Keratinocyte (primary cell): ENCODE results near the gene BANF2. TPM values are rescaled to one million over a fixed set of nuclear protein-coding genes. Genes with fewer than 3 reads are reported as not detected.

Source experiments
- DNase-seq: peaks from one replicate; pipeline ENCODE4 v3.0.0-alpha.2; 2011; ENCODE audit warnings: low read depth, missing footprints, low spot score
- FAIRE-seq: peaks from 2 replicates; lab custom pipeline; 2011; peaks lifted over from hg19 to GRCh38; lab: Jason Lieb, UNC
- H2AFZ ChIP-seq: 2 replicates; pipeline ENCODE4 v1.6.0; 2012; ENCODE audit warnings: low read length, control low read depth, inconsistent platforms; ENCODE audit not compliant: control insufficient read depth
- H3K27ac ChIP-seq: 2 replicates; pipeline ENCODE4 v1.5.1; 2011; ENCODE audit warnings: low read length; ENCODE audit not compliant: control insufficient read depth, insufficient read depth
- H3K27me3 ChIP-seq: 3 replicates; pipeline ENCODE4 v1.6.0; 2011; ENCODE audit warnings: low read length; ENCODE audit not compliant: control insufficient read depth, insufficient read depth; ENCODE audit errors: extremely low read depth
- H3K36me3 ChIP-seq, 2 experiments: 2 replicates in 1 of 2; 3 replicates in 1 of 2; pipeline ENCODE4 v1.5.1; 2011; ENCODE audit warnings: low read length in 2 of 2, mild to moderate bottlenecking in 1 of 2; ENCODE audit not compliant: control insufficient read depth in 2 of 2, insufficient read depth in 2 of 2; ENCODE audit errors: extremely low read depth in 1 of 2
- H3K4me1 ChIP-seq: 3 replicates; pipeline ENCODE4 v1.5.1; 2011; ENCODE audit warnings: low read length; ENCODE audit not compliant: control insufficient read depth, insufficient read depth; ENCODE audit errors: extremely low read depth
- H3K4me2 ChIP-seq: 3 replicates; pipeline ENCODE4 v1.6.0; 2011; ENCODE audit warnings: low read depth, low read length; ENCODE audit not compliant: control insufficient read depth, insufficient read depth; ENCODE audit errors: extremely low read depth
- H3K4me3 ChIP-seq, 3 experiments: fragments of 200-600 bp in 1 of 3; sonication (generic) in 1 of 3; 2 replicates in 2 of 3; 3 replicates in 1 of 3; pipeline ENCODE4 v1.5.1; 2011 to 2016; ENCODE audit warnings: low read length in 3 of 3, mild to moderate bottlenecking in 3 of 3, control low read depth in 2 of 3, inconsistent platforms in 1 of 3, low read depth in 1 of 3, mixed read lengths in 1 of 3, mixed run types in 1 of 3, moderate library complexity in 1 of 3; ENCODE audit not compliant: control insufficient read depth in 2 of 3, insufficient read depth in 2 of 3; ENCODE audit errors: extremely low read depth in 1 of 3
- H3K79me2 ChIP-seq: 2 replicates; pipeline ENCODE4 v1.6.0; 2012; ENCODE audit warnings: low read length; ENCODE audit not compliant: control insufficient read depth, insufficient read depth
- H3K9ac ChIP-seq: 3 replicates; pipeline ENCODE4 v1.6.0; 2011; ENCODE audit warnings: low read length; ENCODE audit not compliant: control insufficient read depth, insufficient read depth; ENCODE audit errors: extremely low read depth
- H3K9me1 ChIP-seq: 3 replicates; pipeline ENCODE4 v1.6.0; 2011; ENCODE audit warnings: low read length; ENCODE audit not compliant: control insufficient read depth, insufficient read depth; ENCODE audit errors: extremely low read depth
- H3K9me3 ChIP-seq: 2 replicates; pipeline ENCODE4 v1.5.1; 2012; ENCODE audit warnings: low read depth, low read length; ENCODE audit not compliant: control insufficient read depth
- H4K20me1 ChIP-seq: 3 replicates; pipeline ENCODE4 v1.6.0; 2011; ENCODE audit warnings: low read length; ENCODE audit not compliant: control insufficient read depth, insufficient read depth; ENCODE audit errors: extremely low read depth
- CTCF ChIP-seq, 3 experiments: IDR thresholded peaks in 1 of 3; conservative IDR thresholded peaks in 1 of 3; optimal IDR thresholded peaks in 1 of 3; 2 replicates in 2 of 3; 3 replicates in 1 of 3; pipeline versions ENCODE3 to v1.5.1; 2011; ENCODE audit warnings: low read length in 3 of 3, mild to moderate bottlenecking in 3 of 3, moderate library complexity in 2 of 3, control low read depth in 1 of 3, inconsistent platforms in 1 of 3; ENCODE audit not compliant: insufficient read depth in 2 of 3; ENCODE audit errors: extremely low read depth in 1 of 3
- EZH2 ChIP-seq: IDR thresholded peaks from one replicate; pipeline ENCODE4 v1.6.1; 2012; ENCODE audit warnings: inconsistent platforms, mild to moderate bottlenecking, low read length, moderate library complexity
- dilution Hi-C: fragments of 300-500 bp; cut with MboI; formaldehyde crosslinking; loops from one replicate; pipeline ENCODE4 v1.7.0; 2020; ENCODE audit warnings: low sequenced_read_pairs; ENCODE audit not compliant: extremely low pct_ligation_motif_present
- polyA plus RNA-seq, 5 experiments: library from polyadenylated mRNA; depleted of rRNA in 3 of 5; stranded (reverse) in 3 of 5; stranded (forward) in 1 of 5; unstranded in 1 of 5; fragments of >200 nt; gene quantifications; 1 replicate in 1 of 5; 2 replicates in 3 of 5; 3 replicates in 1 of 5; pipeline versions ENCODE4 v1.2.1 to v1.2.3, GENCODE V29; 2011 to 2012; ENCODE audit warnings: missing spikeins in 2 of 5, low read depth in 1 of 5, low replicate concordance in 1 of 5

The BANF2 gene
- polyA plus RNA-seq, 1 donor (not counting 4 experiments of a cell fraction or from before 2014, with no cell fraction given): not detected

- Histone ChIP-seq H3K4me2 (no peak overlapping the region), H3K79me2 (no peaks in the 10 kb centered on the region), H3K27ac (no peak overlapping the region), H3K4me1 (peaks cover 3% of the 10 kb centered on the region), H3K9me3 (no peaks in the 10 kb centered on the region), H3K4me3 (no peak overlapping the region), H3K36me3 (no peaks in the 10 kb centered on the region), H4K20me1 (no peaks in the 10 kb centered on the region), H3K27me3 (peaks cover 5% of the 10 kb centered on the region), H3K9me1 (peaks cover 2% of the 10 kb centered on the region), H2AFZ (no peak overlapping the region), H3K9ac (no peak overlapping the region)
- dilution Hi-C loops: no loop called here
- TF ChIP-seq EZH2 (no peak), CTCF (optimal IDR thresholded peaks at IDR 0.05 in 1 of 3, IDR thresholded peaks at IDR 0.05 in 1 of 3, conservative IDR thresholded peaks at IDR 0.05 in 1 of 3; ENCODE audit: extremely low read depth in 1 of 3, insufficient read depth in 2 of 3, low read length in 3 of 3) (no peak)
- FAIRE-seq: no peak
- DNase-seq: no peak
These were observed 52.7 kb downstream of the BANF2 start for GRCh38 chr20:17752459-17752858.

DNA sequence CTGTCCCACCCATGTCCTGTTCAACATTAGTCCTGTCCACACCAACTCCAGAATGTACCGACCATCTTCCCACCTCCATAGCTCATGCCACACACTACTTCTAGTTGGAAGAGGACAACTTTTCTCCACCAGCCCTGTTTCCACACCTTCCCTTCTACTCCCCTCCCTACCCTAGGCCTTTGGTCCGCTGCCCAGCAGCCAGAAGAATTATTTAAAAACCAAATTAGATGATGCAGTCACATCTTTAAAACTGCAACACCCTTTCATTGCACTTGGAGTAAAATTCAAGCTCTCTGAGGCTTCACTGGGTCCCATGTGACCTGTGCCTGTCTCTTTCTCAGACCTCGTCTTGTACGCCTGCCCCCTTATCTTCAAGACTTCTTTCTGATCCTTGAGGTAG lies 53.8 kb downstream of the BANF2 start:
- no peak overlapping the region for H2AFZ ChIP-seq
- no peak overlapping the region for H3K27ac ChIP-seq
- no peaks in the 10 kb centered on the region for H4K20me1 ChIP-seq
- FAIRE-seq (no peak), DNase-seq (no peak)
- H3K27me3 ChIP-seq: peaks cover 5% of the 10 kb centered on the region
- TF ChIP-seq EZH2 (no peak), CTCF (optimal IDR thresholded peaks at IDR 0.05 in 1 of 3, IDR thresholded peaks at IDR 0.05 in 1 of 3, conservative IDR thresholded peaks at IDR 0.05 in 1 of 3; ENCODE audit: extremely low read depth in 1 of 3, insufficient read depth in 2 of 3, low read length in 3 of 3) (no peak)
- H3K9ac ChIP-seq: no peak overlapping the region
- no peaks in the 10 kb centered on the region for H3K36me3 ChIP-seq
- no peaks in the 10 kb centered on the region for H3K9me3 ChIP-seq
- H3K79me2 ChIP-seq: no peaks in the 10 kb centered on the region
- no peak overlapping the region for H3K4me2 ChIP-seq
- dilution Hi-C loops: no loop called here
- no peak overlapping the region for H3K4me3 ChIP-seq
- H3K4me1 ChIP-seq: no peaks in the 10 kb centered on the region
- peaks cover 2% of the 10 kb centered on the region for H3K9me1 ChIP-seq
